H1 (cell line): Measurements from ENCODE around the gene TPO. TPM values are rescaled to one million over a fixed set of nuclear protein-coding genes. Genes with fewer than 3 reads are reported as not detected.

ENCODE experiments used
- CTCF ChIA-PET: fragments of 300-600 bp; sonication (Branson Sonifier 250); formaldehyde crosslinking; loops from one replicate; lab custom pipeline; 2021; ENCODE audit not compliant: partially characterized antibody; lab: Charles Lee
- POLR2A ChIA-PET: fragments of 300-600 bp; sonication (Branson Sonifier 250); formaldehyde crosslinking; loops from one replicate; lab custom pipeline; 2021; ENCODE audit warnings: inconsistent platforms; ENCODE audit not compliant: partially characterized antibody; lab: Charles Lee
- DNase-seq, 2 experiments: peaks; one replicate each; pipeline versions ENCODE4 v3.0.0 to v3.0.0-alpha.2; 2010 to 2022; ENCODE audit warnings: low spot score in 2 of 2, low read depth in 1 of 2, mixed read lengths in 1 of 2
- FAIRE-seq: peaks from 2 replicates; lab custom pipeline; 2011; peaks lifted over from hg19 to GRCh38; lab: Jason Lieb, UNC
- H2AFZ ChIP-seq: 2 replicates; pipeline ENCODE4 v1.8.1; 2012; ENCODE audit warnings: low read length, inconsistent platforms
- H2AK5ac ChIP-seq: 2 replicates; pipeline ENCODE4 v1.6.1; 2013; ENCODE audit warnings: low read depth, low read length
- H2BK120ac ChIP-seq: replicated peaks from 2 replicates; pipeline ENCODE3; 2013; ENCODE audit warnings: low read depth, low read length, inconsistent platforms
- H2BK12ac ChIP-seq: 2 replicates; pipeline ENCODE4 v1.6.1; 2013; ENCODE audit warnings: low read depth, low read length
- H2BK15ac ChIP-seq: 2 replicates; pipeline ENCODE4 v1.6.1; 2013; ENCODE audit warnings: low read length
- H2BK20ac ChIP-seq: 2 replicates; pipeline ENCODE4 v1.6.1; 2013; ENCODE audit warnings: low read length
- H2BK5ac ChIP-seq: 2 replicates; pipeline ENCODE4 v1.6.1; 2013; ENCODE audit warnings: low read depth, low read length
- H3K14ac ChIP-seq: 2 replicates; pipeline ENCODE4 v1.6.1; 2013; ENCODE audit warnings: inconsistent platforms; ENCODE audit not compliant: insufficient read length
- H3K18ac ChIP-seq: 2 replicates; pipeline ENCODE4 v1.6.1; 2013; ENCODE audit warnings: low read length; ENCODE audit errors: extremely low read depth
- H3K23ac ChIP-seq: 2 replicates; pipeline ENCODE4 v1.6.1; 2013; ENCODE audit warnings: inconsistent platforms; ENCODE audit not compliant: insufficient read length
- H3K23me2 ChIP-seq: 2 replicates; pipeline ENCODE4 v1.6.1; 2013; ENCODE audit warnings: low read depth, low read length
- H3K27ac ChIP-seq: 2 replicates; pipeline ENCODE4 v1.6.1; 2011; ENCODE audit warnings: low read depth, low read length, inconsistent platforms
- H3K27me3 ChIP-seq, 4 experiments: replicated peaks in 1 of 4; 1 replicate in 1 of 4; 2 replicates in 3 of 4; pipeline versions ENCODE4 v1.6.1 to v1.8.1; 2011 to 2013; ENCODE audit warnings: low read length in 3 of 4, mild to moderate bottlenecking in 3 of 4, inconsistent platforms in 2 of 4, mixed read lengths in 2 of 4, moderate library complexity in 1 of 4; ENCODE audit not compliant: control insufficient read depth in 3 of 4, insufficient read depth in 3 of 4; ENCODE audit errors: extremely low read depth in 1 of 4
- H3K36me3 ChIP-seq, 4 experiments: 2 replicates each; pipeline versions ENCODE4 v1.6.1 to v1.8.1; 2011 to 2013; ENCODE audit warnings: mild to moderate bottlenecking in 4 of 4, low read length in 3 of 4, moderate library complexity in 2 of 4, control low read depth in 1 of 4, inconsistent platforms in 1 of 4; ENCODE audit not compliant: insufficient read depth in 4 of 4, control insufficient read depth in 2 of 4
- H3K4ac ChIP-seq: replicated peaks from 2 replicates; pipeline ENCODE3; 2013; ENCODE audit warnings: low read length, low read depth, mixed read lengths, inconsistent platforms; ENCODE audit not compliant: insufficient read length
- H3K4me1 ChIP-seq, 4 experiments: replicated peaks in 1 of 4; 1 replicate in 1 of 4; 2 replicates in 3 of 4; pipeline versions ENCODE4 v1.6.1 to v1.8.1; 2011 to 2013; ENCODE audit warnings: low read length in 3 of 4, inconsistent platforms in 2 of 4, mixed read lengths in 1 of 4; ENCODE audit not compliant: insufficient read depth in 4 of 4, control insufficient read depth in 3 of 4
- H3K4me2 ChIP-seq, 2 experiments: 2 replicates each; pipeline versions ENCODE4 v1.6.1 to v1.8.1; 2011 to 2013; ENCODE audit warnings: low read depth in 2 of 2, low read length in 2 of 2, control low read depth in 1 of 2, inconsistent platforms in 1 of 2, mild to moderate bottlenecking in 1 of 2; ENCODE audit not compliant: insufficient read depth in 1 of 2
- H3K4me3 ChIP-seq, 4 experiments: fragments of 200-600, 300-600 bp in 1 of 4; sonication (generic), shearing (Covaris generic), sonication (Bioruptor Twin) in 1 of 4; 2 replicates each; pipeline versions ENCODE4 v1.5.1 to v1.8.1; 2011 to 2016; ENCODE audit warnings: low read length in 4 of 4, low read depth in 3 of 4, control low read depth in 2 of 4, inconsistent platforms in 2 of 4, mild to moderate bottlenecking in 2 of 4, mixed read lengths in 1 of 4, moderate library complexity in 1 of 4; ENCODE audit not compliant: insufficient read depth in 2 of 4; ENCODE audit errors: extremely low read depth in 1 of 4
- H3K56ac ChIP-seq: replicated peaks from 2 replicates; pipeline ENCODE3; 2013; ENCODE audit warnings: low read depth, mild to moderate bottlenecking, mixed read lengths, low read length, inconsistent platforms; ENCODE audit not compliant: insufficient read length
- H3K79me1 ChIP-seq: 2 replicates; pipeline ENCODE4 v1.6.1; 2013; ENCODE audit warnings: low read depth, low read length, control low read depth
- H3K79me2 ChIP-seq, 2 experiments: 2 replicates each; pipeline versions ENCODE4 v1.6.1 to v1.8.1; 2012 to 2013; ENCODE audit warnings: low read length in 2 of 2, mild to moderate bottlenecking in 2 of 2, inconsistent platforms in 1 of 2; ENCODE audit not compliant: insufficient read depth in 2 of 2, control insufficient read depth in 1 of 2
- H3K9ac ChIP-seq, 4 experiments: replicated peaks in 1 of 4; 1 replicate in 1 of 4; 2 replicates in 3 of 4; pipeline versions ENCODE4 v1.6.1 to v1.8.1; 2011 to 2013; ENCODE audit warnings: low read depth in 3 of 4, low read length in 3 of 4, control low read depth in 2 of 4, mild to moderate bottlenecking in 2 of 4, moderate library complexity in 2 of 4, inconsistent platforms in 1 of 4; ENCODE audit errors: extremely low read depth in 1 of 4
- H3K9me3 ChIP-seq, 2 experiments: 2 replicates each; pipeline versions ENCODE4 v1.6.1 to v1.8.1; 2012 to 2013; ENCODE audit warnings: mild to moderate bottlenecking in 2 of 2, moderate library complexity in 2 of 2, control low read depth in 1 of 2, inconsistent platforms in 1 of 2, low read depth in 1 of 2, low read length in 1 of 2, mixed read lengths in 1 of 2; ENCODE audit not compliant: insufficient read depth in 2 of 2
- H4K20me1 ChIP-seq, 2 experiments: replicated peaks in 1 of 2; 2 replicates each; pipeline versions ENCODE3 to v1.8.1; 2011 to 2013; ENCODE audit warnings: inconsistent platforms in 2 of 2, low read length in 2 of 2, mild to moderate bottlenecking in 1 of 2; ENCODE audit not compliant: insufficient read depth in 2 of 2, control insufficient read depth in 1 of 2
- H4K5ac ChIP-seq: 2 replicates; pipeline ENCODE4 v1.6.1; 2013; ENCODE audit warnings: low read length, low read depth, mixed read lengths, inconsistent platforms; ENCODE audit not compliant: insufficient read length
- H4K8ac ChIP-seq: 2 replicates; pipeline ENCODE4 v1.8.0; 2013; ENCODE audit warnings: mild to moderate bottlenecking, moderate library complexity, low read length, inconsistent platforms; ENCODE audit not compliant: insufficient read depth; ENCODE audit errors: extremely low read depth
- H4K91ac ChIP-seq: replicated peaks from 2 replicates; pipeline ENCODE3; 2013; ENCODE audit warnings: low read length, mixed read lengths, inconsistent platforms; ENCODE audit not compliant: insufficient read length
- CBX8 ChIP-seq: fragments of 300-800, 300-1000 bp; sonication (generic); IDR thresholded peaks from 2 replicates; pipeline ENCODE4 v1.7.1; 2016; ENCODE audit warnings: low read depth, low read length, borderline replicate concordance
- CEBPB ChIP-seq: IDR thresholded peaks from 2 replicates; pipeline ENCODE4 v1.6.1; 2012; ENCODE audit warnings: low read depth, low read length
- SIX5 ChIP-seq: IDR thresholded peaks from 2 replicates; pipeline ENCODE4 v1.6.1; 2011; ENCODE audit warnings: mild to moderate bottlenecking, low read depth, low read length
- SUZ12 ChIP-seq: fragments of 200-600 bp; sonication (generic); IDR thresholded peaks from 2 replicates; pipeline ENCODE4 v1.6.1; 2012; ENCODE audit warnings: mild to moderate bottlenecking, inconsistent platforms, low read length, moderate library complexity, mixed read lengths
- TAF7 ChIP-seq: optimal IDR thresholded peaks from 2 replicates; pipeline ENCODE3; 2011; ENCODE audit warnings: low read depth, mild to moderate bottlenecking, inconsistent platforms, low read length, moderate library complexity, borderline replicate concordance
- WGBS, 2 experiments: shearing (Covaris generic) in 1 of 2; methylation state at CpG; one replicate each; pipeline versions ENCODE4 v1.1.6 to v1.1.7; 2013 to 2015; ENCODE audit warnings: low lambda C conversion rate in 2 of 2, mixed read lengths in 2 of 2, inconsistent platforms in 1 of 2, low coverage in 1 of 2, missing lambda C conversion rate in 1 of 2; ENCODE audit not compliant: insufficient replicate concordance in 2 of 2, insufficient coverage in 1 of 2, insufficient read length in 1 of 2; ENCODE audit errors: extremely low coverage in 1 of 2, missing lambda C conversion rate in 1 of 2; 5-methylcytosine and 5-hydroxymethylcytosine counted together
- polyA plus RNA-seq, 7 experiments: library from polyadenylated mRNA; depleted of rRNA in 3 of 7; stranded (reverse) in 5 of 7; unstranded in 2 of 7; fragments of >200 nt in 5 of 7; fragments of 200-250 nt in 2 of 7; gene quantifications; 1 replicate in 5 of 7; 2 replicates in 1 of 7; 4 replicates in 1 of 7; pipeline versions ENCODE4 v1.2.1 to v1.2.3, GENCODE V29; 2011 to 2013; ENCODE audit warnings: missing spikeins in 2 of 7, mixed read lengths in 2 of 7
- total RNA-seq: library from RNA; stranded (reverse); fragmentation: NEBNext Ultra II Directional; extraction: Animal tissue kit (Norgen Biotek cat#: 25700); gene quantifications from 2 replicates; pipeline ENCODE4 v1.2.1, GENCODE V29; 2021

The TPO gene
- total and polyA plus RNA-seq, 2 of the 8 experiments (the other 6 are each of a cell fraction or from before 2014, with no cell fraction given) = not detected

DNA sequence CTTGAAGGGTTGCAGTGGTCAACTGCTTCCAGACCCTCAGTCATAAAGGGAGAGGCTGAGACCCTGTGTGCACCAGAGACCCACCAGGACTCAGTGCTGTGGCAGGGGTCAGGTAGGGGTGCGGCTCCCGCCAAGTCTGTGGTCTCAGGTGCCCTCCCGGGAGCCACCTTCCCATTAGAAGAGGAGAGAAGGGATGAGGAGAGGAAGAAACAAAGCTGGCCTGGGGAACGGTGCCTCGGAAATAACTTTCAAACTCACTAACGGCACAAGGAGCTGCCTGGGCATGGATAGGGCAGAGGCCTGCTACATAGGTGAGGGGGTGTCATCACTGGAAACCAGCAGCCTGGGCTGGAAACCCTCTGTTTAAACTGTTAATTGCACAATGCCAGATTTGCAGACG lies 84.9 kb downstream of the TPO start:
- H2AFZ ChIP-seq = no peak overlapping the region
- no peak overlapping the region for H2AK5ac ChIP-seq
- no peak overlapping the region for H2BK12ac ChIP-seq
- no peaks in the 10 kb centered on the region for H3K79me1 ChIP-seq
- FAIRE-seq (no peak), DNase-seq (no peak)
- no peak overlapping the region for H2BK15ac ChIP-seq
- H3K27ac ChIP-seq = no peak overlapping the region
- H3K56ac ChIP-seq = no peak overlapping the region
- no peaks in the 10 kb centered on the region for H3K36me3 ChIP-seq
- H4K8ac ChIP-seq = no peak overlapping the region
- no peak overlapping the region for H3K14ac ChIP-seq
- H3K18ac ChIP-seq = no peak overlapping the region
- H2BK20ac ChIP-seq = no peak overlapping the region
- no peak overlapping the region for H2BK5ac ChIP-seq
- H4K5ac ChIP-seq = no peak overlapping the region
- H3K27me3 ChIP-seq = no peaks in the 10 kb centered on the region
- H3K23me2 ChIP-seq = no peaks in the 10 kb centered on the region
- ChIA-PET POLR2A (no interaction called here), CTCF (interaction anchor here (0.9 to 1.4 kb wide), 3 partner anchors 14 to 53 kb away, joined by 3 to 4 read pairs (median 3); no protein-coding TSS in a partner anchor)
- H3K4me2 ChIP-seq = no peak overlapping the region
- no peaks in the 10 kb centered on the region for H3K4me1 ChIP-seq
- H3K9me3 ChIP-seq = no peaks in the 10 kb centered on the region
- H3K4ac ChIP-seq = no peak overlapping the region
- no peak overlapping the region for H2BK120ac ChIP-seq
- H3K79me2 ChIP-seq = no peaks in the 10 kb centered on the region
- no peak overlapping the region for H3K23ac ChIP-seq
- H4K91ac ChIP-seq = no peak overlapping the region
- no peak overlapping the region for H3K4me3 ChIP-seq
- WGBS, 2 experiments = 92% methylated on average over 7 of the region's 7 CpGs; no CpG with 5 or more reads in 1 of the 2 experiments
- no peaks in the 10 kb centered on the region for H4K20me1 ChIP-seq
- H3K9ac ChIP-seq = no peak overlapping the region
- TF ChIP-seq SUZ12 (no peak), CBX8 (no peak), TAF7 (no peak), CEBPB (no peak), SIX5 (no peak)
